Measurements from ENCODE around the gene PDE6B.
"Not testable (repeated sequence)": the region's sequence is repeated elsewhere in the genome, so short reads cannot be mapped to it uniquely, and the experiment has no call there.

The PDE6B gene

GRCh38 chr4:624705-625590 is at the start of gene PDE6B:
TSS of gene PDE6B (plus strand) at chr4:625573. CDS start at chr4:625627, 54 bp downstream.
- DNase-seq: no peak

GRCh38 chr4:576245-576821 is 49.0 kb upstream of the PDE6B start, which contains the start of gene TMEM271:
TSS of gene TMEM271 (minus strand) at chr4:576295. CDS start at chr4:576062, 233 bp downstream.
- DNase-seq: no peak

- DNase-seq: no peak
Measured at GRCh38 chr4:576991-577498, 48.3 kb upstream of the PDE6B start.

GRCh38 chr4:577499-578450 is 47.6 kb upstream of the PDE6B start:
- no peak for DNase-seq

- no peak for DNase-seq
Measured at GRCh38 chr4:578451-579443, 46.6 kb upstream of the PDE6B start.

- DNase-seq: no peak
Measured at GRCh38 chr4:579543-580175, 45.7 kb upstream of the PDE6B start.

GRCh38 chr4:581181-581580 is 44.2 kb upstream of the PDE6B start:
- no peak for DNase-seq

- DNase-seq: no peak
Measured at GRCh38 chr4:581753-582361, 43.5 kb upstream of the PDE6B start.

GRCh38 chr4:583820-584219 is 41.6 kb upstream of the PDE6B start:
- no peak for DNase-seq

- DNase-seq: no peak
Measured at GRCh38 chr4:587671-588350, 37.6 kb upstream of the PDE6B start.

GRCh38 chr4:588351-588849 is 37.0 kb upstream of the PDE6B start:
- DNase-seq: no peak

- no peak for DNase-seq
Measured at GRCh38 chr4:589219-589963, 36.0 kb upstream of the PDE6B start.

GRCh38 chr4:590313-590841 is 35.0 kb upstream of the PDE6B start:
- no peak for DNase-seq

GRCh38 chr4:592178-592577 is 33.2 kb upstream of the PDE6B start:
- DNase-seq: not testable (repeated sequence)

GRCh38 chr4:592825-593520 is 32.4 kb upstream of the PDE6B start:
- no peak for DNase-seq

GRCh38 chr4:598925-599324 is 26.4 kb upstream of the PDE6B start:
- no peak for DNase-seq

- no peak for DNase-seq
Measured at GRCh38 chr4:600166-600565, 25.2 kb upstream of the PDE6B start.

- no peak for DNase-seq
Measured at GRCh38 chr4:600850-601515, 24.4 kb upstream of the PDE6B start.

Data from inflammatory macrophage treated with lipopolysaccharide for 1 hour (primary cell).